ENCODE results near the gene EHD1.

- TF ChIP-seq CTCF (IDR thresholded peaks at IDR 0.05) (no peak), ZFX (IDR thresholded peaks at IDR 0.05; ENCODE audit: borderline replicate concordance) (no peak)
Measured at GRCh38 chr11:64921384-64921783, 43.0 kb upstream of the EHD1 start.

Data from 22Rv1 (cell line).